CD14-positive monocyte (primary cell): ENCODE data around the gene ZNF837. TPM values are rescaled to one million over a fixed set of nuclear protein-coding genes. Genes with fewer than 3 reads are reported as not detected.

ENCODE experiments used
- DNase-seq, 3 donors: peaks; one replicate each; pipeline ENCODE4 v3.0.0-alpha.2; 2011 to 2022
- H2AFZ ChIP-seq: 2 replicates; pipeline ENCODE4 v1.6.0; 2012; ENCODE audit warnings: mild to moderate bottlenecking, low read depth, low read length, inconsistent platforms; ENCODE audit not compliant: insufficient read depth, poor library complexity, severe bottlenecking
- H3K27ac ChIP-seq, 2 donors: 1 replicate in 1 of 2; 2 replicates in 1 of 2; pipeline ENCODE4 v1.5.1; 2012 to 2013; ENCODE audit warnings: low read length in 2 of 2, control low read depth in 1 of 2, inconsistent platforms in 1 of 2, low read depth in 1 of 2, mild to moderate bottlenecking in 1 of 2
- H3K27me3 ChIP-seq, 2 donors: one replicate each; pipeline versions ENCODE4 v1.6.0 to v1.6.1; 2011 to 2013; ENCODE audit warnings: low read length in 2 of 2; ENCODE audit not compliant: control insufficient read depth in 2 of 2, insufficient read depth in 2 of 2
- H3K36me3 ChIP-seq, 2 donors: replicated peaks in 1 of 2; 1 replicate in 1 of 2; 2 replicates in 1 of 2; pipeline versions ENCODE4 v1.5.1 to v1.6.1; 2012 to 2013; ENCODE audit warnings: low read length in 2 of 2, control low read depth in 1 of 2, inconsistent platforms in 1 of 2, mild to moderate bottlenecking in 1 of 2; ENCODE audit not compliant: insufficient read depth in 2 of 2, control insufficient read depth in 1 of 2
- H3K4me1 ChIP-seq, 2 donors: 1 replicate in 1 of 2; 2 replicates in 1 of 2; pipeline versions ENCODE4 v1.5.1 to v1.6.1; 2012 to 2013; ENCODE audit warnings: low read length in 2 of 2, control low read depth in 1 of 2, inconsistent platforms in 1 of 2, mild to moderate bottlenecking in 1 of 2, moderate library complexity in 1 of 2; ENCODE audit not compliant: insufficient read depth in 2 of 2, control insufficient read depth in 1 of 2
- H3K4me2 ChIP-seq: replicated peaks from 2 replicates; pipeline ENCODE3; 2012; ENCODE audit warnings: low read length, moderate library complexity, mild to moderate bottlenecking; ENCODE audit not compliant: poor library complexity, severe bottlenecking; ENCODE audit errors: extremely low read depth
- H3K4me3 ChIP-seq, 3 experiments: fragments of 200-600 bp in 1 of 3; sonication (generic) in 1 of 3; replicated peaks in 1 of 3; 1 replicate in 2 of 3; 2 replicates in 1 of 3; pipeline ENCODE4 v1.5.1; 2011 to 2013; ENCODE audit warnings: low read length in 3 of 3, mild to moderate bottlenecking in 3 of 3, control low read depth in 2 of 3, low read depth in 2 of 3, inconsistent platforms in 1 of 3, moderate library complexity in 1 of 3
- H3K79me2 ChIP-seq: 2 replicates; pipeline ENCODE4 v1.6.0; 2012; ENCODE audit warnings: mild to moderate bottlenecking, control low read depth, inconsistent platforms, low read length, moderate library complexity; ENCODE audit not compliant: insufficient read depth
- H3K9ac ChIP-seq: 2 replicates; pipeline ENCODE4 v1.6.0; 2017; ENCODE audit warnings: low read length, mild to moderate bottlenecking; ENCODE audit not compliant: insufficient read depth, poor library complexity, severe bottlenecking
- H3K9me3 ChIP-seq, 2 donors: replicated peaks in 1 of 2; 1 replicate in 1 of 2; 2 replicates in 1 of 2; pipeline versions ENCODE4 v1.5.1 to v1.6.1; 2012 to 2013; ENCODE audit warnings: low read length in 2 of 2, control low read depth in 1 of 2; ENCODE audit not compliant: control insufficient read depth in 1 of 2, insufficient read depth in 1 of 2
- H4K20me1 ChIP-seq: 2 replicates; pipeline ENCODE4 v1.6.0; 2012; ENCODE audit warnings: mild to moderate bottlenecking, low read length, control low read depth, moderate library complexity; ENCODE audit not compliant: insufficient read depth
- H3K27ac Mint-ChIP-seq, 7 donors: one replicate each; pipeline ENCODE4 v1.8.0; 2020; ENCODE audit warnings: mild to moderate bottlenecking in 7 of 7, mixed read lengths in 7 of 7, moderate library complexity in 6 of 7, inconsistent platforms in 2 of 7
- H3K27me3 Mint-ChIP-seq, 3 donors: one replicate each; pipeline ENCODE4 v1.8.0; 2021 to 2022; ENCODE audit warnings: low read depth in 3 of 3, mild to moderate bottlenecking in 3 of 3, mixed read lengths in 3 of 3, moderate library complexity in 3 of 3, inconsistent platforms in 1 of 3
- H3K36me3 Mint-ChIP-seq, 2 donors: one replicate each; pipeline ENCODE4 v1.8.0; 2020; ENCODE audit warnings: mixed read lengths in 2 of 2, inconsistent platforms in 1 of 2, mild to moderate bottlenecking in 1 of 2
- H3K4me1 Mint-ChIP-seq: one replicate; pipeline ENCODE4 v1.8.0; 2020; ENCODE audit warnings: mild to moderate bottlenecking, mixed read lengths
- H3K4me3 Mint-ChIP-seq, 2 donors: one replicate each; pipeline ENCODE4 v1.8.0; 2020; ENCODE audit warnings: mild to moderate bottlenecking in 2 of 2, mixed read lengths in 2 of 2, moderate library complexity in 1 of 2
- H3K9me3 Mint-ChIP-seq, 7 donors: one replicate each; pipeline ENCODE4 v1.8.0; 2020 to 2022; ENCODE audit warnings: mixed read lengths in 7 of 7, mild to moderate bottlenecking in 6 of 7, moderate library complexity in 6 of 7, inconsistent platforms in 2 of 7
- CTCF ChIP-seq: fragments of 200-600 bp; IDR thresholded peaks from one replicate; pipeline ENCODE4 v1.8.0; 2022; ENCODE audit warnings: antibody characterized with exemption, mild to moderate bottlenecking
- WGBS: methylation state at CpG from one replicate; pipeline ENCODE4 v1.1.5; 2013; ENCODE audit warnings: missing lambda C conversion rate; ENCODE audit not compliant: insufficient coverage; 5-methylcytosine and 5-hydroxymethylcytosine counted together
- intact Hi-C, 2 donors: fragments of 100-400 bp; cut with micrococcal nuclease; formaldehyde crosslinking; loops; one replicate each; pipeline versions ENCODE4 v1.15.0 to v1.15.1; 2023
- polyA plus RNA-seq, 3 donors: library from polyadenylated mRNA; depleted of rRNA in 1 of 3; unstranded in 2 of 3; stranded (reverse) in 1 of 3; fragments of 300-500 nt in 2 of 3; fragments of >200 nt in 1 of 3; fragmentation: Illumina TruSeq in 2 of 3; gene quantifications; 1 replicate in 2 of 3; 2 replicates in 1 of 3; pipeline ENCODE4 v1.2.3, GENCODE V29; 2012 to 2021

ZNF837 gene
- polyA plus RNA-seq, 3 donors: 0.13 to 0.72 (median 0.33) TPM

- peak; percentile 93 to 96 (median 94) for DNase-seq
- Histone ChIP-seq H3K36me3 (no peaks in the 10 kb centered on the region), H3K4me3 (peak within 1 kb of the TSS; percentile 46 to 82 (median 64)), H2AFZ (peak within 1 kb of the TSS; percentile 93), H3K27ac (peak within 1 kb of the TSS; percentile 72 to 85), H3K79me2 (no peaks in the 10 kb centered on the region), H3K27me3 (peaks cover 0 to 5% of the 10 kb centered on the region in 2 donors), H3K9me3 (peaks cover 0 to 2% of the 10 kb centered on the region in 2 donors), H4K20me1 (no peaks in the 10 kb centered on the region), H3K4me2 (peak within 1 kb of the TSS; percentile 85), H3K9ac (peak within 1 kb of the TSS; percentile 74), H3K4me1 (peaks cover 26 to 36% of the 10 kb centered on the region in 2 donors)
- under 1% methylated on average over 74 of the region's 74 CpGs for WGBS
- H3K9me3 Mint-ChIP-seq: peaks cover 0 to 4% (median 0%) of the 10 kb centered on the region in 7 donors
- H3K4me1 Mint-ChIP-seq: peaks cover 22% of the 10 kb centered on the region
- TF ChIP-seq CTCF: no peak
- intact Hi-C loops: no loop called here
- H3K4me3 Mint-ChIP-seq: peak within 1 kb of the TSS; percentile 95 to 100
- H3K27ac Mint-ChIP-seq: peak within 1 kb of the TSS; percentile 88 to 95 (median 95)
- H3K27me3 Mint-ChIP-seq: peaks cover 2 to 16% (median 7%) of the 10 kb centered on the region in 3 donors
- no peaks in the 10 kb centered on the region for H3K36me3 Mint-ChIP-seq
These were observed 18.4 kb downstream of the ZNF837 start, which contains the start of gene ZNF497 for GRCh38 chr19:58362272-58362994. TSS of gene ZNF497 (minus strand) at chr19:58362751. CDS start at chr19:58357635, 5,116 bp downstream.

GRCh38 chr19:58361900-58362271 is 18.9 kb downstream of the ZNF837 start:
- no peaks in the 10 kb centered on the region for H3K36me3 Mint-ChIP-seq
- DNase-seq: peak; percentile 25 to 37 (median 26)
- Histone ChIP-seq H3K27me3 (peaks cover 0 to 9% of the 10 kb centered on the region in 2 donors), H3K9me3 (no peaks in the 10 kb centered on the region), H3K4me2 (peak overlapping the region; percentile 85), H3K4me1 (peaks cover 28 to 40% of the 10 kb centered on the region in 2 donors), H3K4me3 (peak overlapping the region; percentile 46 to 82 (median 64)), H4K20me1 (no peaks in the 10 kb centered on the region), H3K79me2 (no peaks in the 10 kb centered on the region), H3K36me3 (no peaks in the 10 kb centered on the region), H3K27ac (peak overlapping the region; percentile 72 to 85), H2AFZ (peak overlapping the region; percentile 93), H3K9ac (peak overlapping the region; percentile 74)
- H3K27ac Mint-ChIP-seq: peak overlapping the region; percentile 88 to 95 (median 95)
- peak overlapping the region; percentile 95 to 100 for H3K4me3 Mint-ChIP-seq
- no peak for TF ChIP-seq CTCF
- H3K27me3 Mint-ChIP-seq: peaks cover 7 to 22% (median 12%) of the 10 kb centered on the region in 3 donors
- 6% methylated on average over 20 of the region's 28 CpGs for WGBS
- H3K4me1 Mint-ChIP-seq: peaks cover 27% of the 10 kb centered on the region
- intact Hi-C loops: no loop called here
- H3K9me3 Mint-ChIP-seq: peaks cover 0 to 7% (median 0%) of the 10 kb centered on the region in 7 donors
